Esophagus muscularis mucosa (tissue), 3 donors: ENCODE results near the gene UPP2.

Experiments
- EP300 ChIP-seq: sonication (generic); formaldehyde crosslinking; IDR thresholded peaks from one replicate; pipeline ENCODE4 v1.6.1; 2017; ENCODE audit warnings: antibody characterized with exemption
- POLR2AphosphoS5 ChIP-seq, 2 donors: sonication (generic); formaldehyde crosslinking; IDR thresholded peaks; one replicate each; pipeline ENCODE4 v1.6.1; 2017; ENCODE audit warnings: antibody characterized with exemption in 2 of 2

DNA sequence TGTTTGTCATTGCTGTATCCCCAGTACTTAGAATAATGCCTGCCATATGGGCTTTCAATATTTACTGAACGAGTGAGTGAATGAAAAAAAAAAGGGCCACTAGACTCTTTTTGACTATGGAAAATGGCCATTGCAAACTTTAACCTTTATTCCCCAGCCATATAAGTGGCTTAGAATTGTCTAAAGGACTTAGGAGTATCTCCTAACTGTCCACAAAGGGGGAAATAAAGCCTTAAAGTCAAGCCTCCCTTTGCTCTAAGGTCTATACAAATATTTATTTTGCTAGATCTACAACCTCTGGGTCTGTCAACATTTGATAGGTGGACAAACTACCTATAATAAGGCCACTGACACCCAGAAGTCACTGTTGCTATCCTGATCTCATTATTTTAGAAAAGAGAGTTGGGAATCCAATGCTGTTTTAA is 25.7 kb downstream of the UPP2 start:
- TF ChIP-seq POLR2AphosphoS5 (IDR thresholded peaks at IDR 0.05) (no peak), EP300 (no peak)
